GM21786 (cell line): ENCODE results near the gene TMEM74B.

Experiments used
- ATAC-seq: cut with Tn5 transposase; IDR thresholded peaks from one replicate; pipeline ENCODE4 v1.9.1; 2021; ENCODE audit not compliant: unreplicated experiment

Gene TMEM74B

GRCh38 chr20:1183153-1183552 lies 1.6 kb downstream of the TMEM74B start:
- ATAC-seq: no peak

DNA sequence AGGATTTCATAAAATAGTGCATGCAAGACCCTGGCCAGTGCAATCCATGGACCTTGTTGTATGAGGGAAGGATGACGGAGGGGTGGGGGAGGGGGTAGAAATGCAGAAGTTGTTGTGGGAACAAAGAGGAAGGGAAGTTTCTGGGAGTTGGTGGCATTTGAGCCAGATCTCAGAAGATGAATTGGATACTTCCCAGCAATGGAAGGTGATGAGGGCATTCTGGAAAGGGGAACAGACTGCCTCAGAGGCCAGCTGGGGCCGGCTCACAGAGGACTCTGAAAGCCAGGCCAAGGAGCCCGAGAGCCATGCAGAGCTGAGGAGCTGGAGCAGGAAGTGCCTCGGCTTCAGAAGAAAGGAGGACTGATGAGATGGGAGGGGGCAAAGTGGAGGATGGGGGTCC lies 2.7 kb downstream of the TMEM74B start:
- ATAC-seq: no peak

GRCh38 chr20:1180949-1181348 lies 3.8 kb downstream of the TMEM74B start:
- ATAC-seq: no peak

GRCh38 chr20:1178623-1179022 lies 6.2 kb downstream of the TMEM74B start:
- ATAC-seq: no peak

DNA sequence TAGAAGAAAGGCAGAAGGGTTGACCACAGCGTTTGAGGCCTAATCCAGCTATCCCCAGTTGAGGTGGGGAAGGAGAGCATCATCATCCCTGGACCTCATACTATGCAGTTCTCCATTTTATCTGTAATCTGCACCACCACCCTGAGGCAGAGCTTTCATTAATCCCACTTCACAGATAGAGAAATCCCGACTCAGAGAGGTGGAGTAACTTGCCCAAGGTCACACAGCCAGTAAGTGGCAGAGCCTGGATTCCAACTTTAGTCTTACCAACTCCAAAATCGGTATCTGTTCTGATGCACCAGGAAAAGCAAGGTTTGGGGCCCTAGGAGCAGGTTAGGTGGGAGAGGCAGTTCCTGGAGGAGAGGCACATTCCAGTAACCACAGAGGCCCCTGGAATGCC lies 6.7 kb downstream of the TMEM74B start:
- no peak for ATAC-seq

- ATAC-seq: no peak
These were observed 7.1 kb downstream of the TMEM74B start for GRCh38 chr20:1177680-1178079.

GRCh38 chr20:1174787-1175186 lies 10.0 kb downstream of the TMEM74B start:
- no peak for ATAC-seq

DNA sequence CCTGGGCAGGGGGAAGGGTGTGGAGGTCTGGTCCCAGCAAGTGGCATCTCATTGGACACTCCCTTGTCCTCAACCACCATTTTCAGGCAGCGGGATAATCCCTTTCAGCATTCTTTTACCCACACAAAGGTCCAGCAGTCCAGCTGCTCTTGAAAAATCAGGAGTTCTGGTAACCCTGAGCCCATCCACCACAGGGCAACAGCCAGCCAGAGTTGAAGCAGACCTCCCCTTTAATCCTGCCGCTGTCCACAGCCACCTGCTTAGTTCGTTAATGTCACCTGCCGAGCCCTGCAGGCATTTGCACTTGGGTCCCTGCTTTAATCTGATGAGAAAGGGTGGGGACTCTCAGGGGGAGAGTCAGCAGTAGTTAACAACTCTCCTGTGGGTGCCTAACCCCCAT lies 11.1 kb downstream of the TMEM74B start:
- ATAC-seq: no peak

DNA sequence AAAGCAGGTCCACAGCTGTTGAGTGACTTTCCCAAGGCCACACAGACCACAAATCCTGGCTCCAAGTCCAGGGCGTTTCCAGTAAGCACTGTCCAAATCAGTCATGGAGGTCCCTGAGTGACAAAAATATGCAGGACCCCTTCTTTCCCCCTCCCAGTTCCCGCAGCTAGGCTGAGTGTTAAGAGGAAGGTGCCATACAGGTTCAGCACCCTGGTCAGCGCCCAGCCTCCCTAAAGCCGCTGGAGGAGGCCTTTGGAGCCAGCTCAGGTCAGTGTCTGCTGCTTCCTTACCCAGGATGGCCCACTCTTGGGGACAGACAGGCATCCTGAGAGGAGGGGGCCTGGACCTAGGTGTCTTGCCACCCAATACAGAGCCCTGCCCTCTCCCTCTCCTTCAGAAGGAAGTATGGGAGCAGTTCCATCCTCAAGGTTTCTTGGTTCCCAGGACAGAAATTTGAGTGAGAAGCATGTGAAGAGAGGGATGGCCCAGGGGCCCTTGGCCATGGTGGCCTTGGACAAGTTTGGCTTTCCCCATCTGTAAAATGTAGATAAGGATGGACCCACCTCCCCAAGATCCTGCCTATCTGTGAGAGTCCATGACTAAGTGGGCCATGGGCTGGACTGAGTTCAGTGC lies 13.2 kb downstream of the TMEM74B start:
- ATAC-seq: no peak

DNA sequence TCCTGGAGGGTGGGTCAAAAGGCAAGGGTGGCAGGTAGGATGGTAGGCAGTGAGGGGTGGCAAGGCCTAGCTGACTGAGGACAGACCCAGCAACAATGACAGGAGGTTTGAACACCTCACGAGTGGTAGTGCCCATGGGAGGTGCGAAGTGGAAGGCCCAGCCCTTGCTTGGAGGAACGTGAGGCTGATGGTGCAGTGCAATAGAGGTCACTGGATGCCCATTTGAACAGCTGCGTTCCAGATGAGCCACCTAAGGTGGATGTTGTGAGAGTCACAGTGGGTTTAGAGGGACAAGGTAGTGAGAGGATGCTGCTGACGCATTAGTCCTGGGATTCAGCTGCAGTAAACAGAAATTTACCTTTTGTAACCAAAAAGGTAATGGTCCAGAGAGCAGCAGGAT lies 15.6 kb downstream of the TMEM74B start:
- no peak for ATAC-seq

DNA sequence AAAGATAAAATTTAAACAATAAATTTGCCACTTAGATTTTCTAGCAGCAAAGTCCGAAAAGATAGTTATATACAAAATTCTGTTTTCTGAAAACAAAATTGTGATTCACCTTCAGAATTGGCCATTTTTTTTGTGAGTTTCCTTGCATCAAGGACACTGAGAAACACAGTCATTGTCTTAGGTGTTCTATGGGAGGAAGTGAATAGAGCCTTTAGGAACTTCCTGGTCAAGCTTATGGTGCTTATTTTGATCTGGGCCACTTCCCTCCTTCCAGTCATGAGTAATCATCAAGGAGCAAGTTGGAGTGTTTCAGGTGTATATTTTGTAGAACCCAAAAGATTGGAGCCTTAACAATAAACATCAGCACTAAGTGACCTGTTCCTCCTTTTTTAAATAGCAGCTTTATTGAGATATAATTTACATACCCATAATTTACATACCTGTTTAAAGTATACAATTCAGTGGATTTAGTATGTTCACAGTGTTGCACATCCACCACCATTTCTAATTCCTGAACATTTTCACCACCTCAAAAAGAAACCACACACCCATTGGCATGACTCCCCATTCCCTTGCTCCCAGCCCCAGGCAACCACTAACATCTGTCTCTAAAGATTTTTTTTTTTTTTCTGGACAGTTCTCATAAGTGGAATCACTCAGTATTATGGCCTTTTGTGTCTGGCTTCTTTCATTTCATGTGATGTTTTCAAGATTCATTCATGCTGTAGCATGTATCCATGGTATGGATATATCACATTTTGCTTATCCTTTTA lies 17.6 kb downstream of the TMEM74B start:
- ATAC-seq: no peak

- no peak for ATAC-seq
These were observed 18.8 kb downstream of the TMEM74B start for GRCh38 chr20:1165941-1166340.

- ATAC-seq: no peak
These were observed 19.3 kb downstream of the TMEM74B start for GRCh38 chr20:1165521-1165920.

GRCh38 chr20:1164871-1165270 lies 19.9 kb downstream of the TMEM74B start:
- no peak for ATAC-seq

DNA sequence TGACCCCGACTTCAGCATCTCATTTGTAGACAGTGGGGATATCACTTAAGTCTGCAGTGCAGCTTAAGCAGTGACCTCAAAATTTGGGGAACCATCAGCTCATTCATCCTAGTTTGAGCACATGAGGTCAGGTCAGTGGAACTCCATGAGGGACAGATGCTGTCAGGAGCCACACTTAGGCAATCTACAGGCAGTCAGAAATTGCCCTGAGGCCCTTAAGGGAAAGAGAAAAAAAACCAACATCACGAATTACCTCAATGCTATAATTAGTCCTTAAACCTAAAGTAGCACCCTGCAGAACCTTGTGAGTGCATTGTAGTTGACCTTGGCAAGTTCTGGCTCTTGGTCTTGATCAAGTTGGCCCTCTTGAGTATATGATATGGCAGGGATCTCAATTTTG lies 21.1 kb downstream of the TMEM74B start:
- no peak for ATAC-seq

DNA sequence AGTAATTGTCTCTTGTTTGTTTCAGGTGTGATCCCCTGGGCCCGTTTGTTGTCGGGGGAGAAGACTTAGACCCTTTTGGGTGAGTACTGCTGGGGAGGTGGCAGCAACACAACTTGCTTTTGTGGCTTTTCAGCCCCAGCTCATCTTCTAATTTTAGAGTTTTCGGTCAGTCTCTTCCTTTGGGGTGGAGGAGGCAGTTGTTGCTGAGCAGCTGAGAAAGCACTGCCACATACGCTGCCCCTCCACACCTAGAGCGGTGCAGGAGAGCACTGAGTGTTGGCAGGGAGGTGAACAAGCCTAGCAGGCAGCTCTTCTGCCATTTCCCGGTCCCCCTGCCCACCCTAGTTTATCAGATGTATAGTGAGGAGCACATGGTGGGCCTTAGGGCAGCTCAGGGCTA lies 21.7 kb downstream of the TMEM74B start:
- no peak for ATAC-seq

DNA sequence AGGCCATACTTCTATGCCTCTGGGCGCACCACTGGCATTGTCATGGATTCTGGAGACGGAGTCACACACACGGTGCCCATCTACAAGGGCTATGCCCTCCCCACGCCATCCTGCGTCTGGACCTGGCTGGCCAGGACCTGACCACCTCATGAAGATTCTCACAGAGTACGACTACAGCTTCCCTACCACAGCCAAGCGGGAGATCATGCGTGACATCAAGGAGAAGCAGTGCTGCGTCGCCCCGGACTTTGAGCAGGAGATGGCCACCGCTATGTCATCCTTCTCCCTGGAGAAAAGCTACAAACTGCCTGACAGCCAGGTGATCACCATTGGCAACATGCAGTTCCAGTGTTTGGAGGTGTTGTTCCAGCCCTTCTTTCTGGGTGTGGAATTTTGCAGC lies 23.8 kb downstream of the TMEM74B start:
- ATAC-seq: no peak

- no peak for ATAC-seq
These were observed 24.3 kb downstream of the TMEM74B start for GRCh38 chr20:1160496-1160895.

DNA sequence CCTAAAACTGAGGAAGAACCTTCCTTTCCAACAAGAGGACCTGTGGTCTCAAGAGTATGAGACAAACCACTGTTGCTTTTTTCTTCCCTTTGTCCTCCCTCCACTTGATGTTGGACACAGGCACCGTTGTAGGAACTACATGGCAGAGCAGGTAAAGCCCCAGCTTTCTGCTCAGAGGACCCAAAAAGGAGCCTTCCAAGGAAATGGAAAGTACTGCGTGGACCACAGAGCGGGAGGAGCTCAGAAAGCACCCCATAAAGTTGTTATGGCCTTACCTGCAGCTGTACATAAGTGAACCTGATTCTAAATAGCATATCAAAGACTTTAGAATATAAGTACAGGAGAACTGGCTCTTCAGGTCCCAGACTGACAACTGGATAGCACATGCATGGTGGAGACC lies 29.4 kb downstream of the TMEM74B start:
- ATAC-seq: no peak

- ATAC-seq: no peak
These were observed 30.1 kb downstream of the TMEM74B start for GRCh38 chr20:1154691-1155090.

DNA sequence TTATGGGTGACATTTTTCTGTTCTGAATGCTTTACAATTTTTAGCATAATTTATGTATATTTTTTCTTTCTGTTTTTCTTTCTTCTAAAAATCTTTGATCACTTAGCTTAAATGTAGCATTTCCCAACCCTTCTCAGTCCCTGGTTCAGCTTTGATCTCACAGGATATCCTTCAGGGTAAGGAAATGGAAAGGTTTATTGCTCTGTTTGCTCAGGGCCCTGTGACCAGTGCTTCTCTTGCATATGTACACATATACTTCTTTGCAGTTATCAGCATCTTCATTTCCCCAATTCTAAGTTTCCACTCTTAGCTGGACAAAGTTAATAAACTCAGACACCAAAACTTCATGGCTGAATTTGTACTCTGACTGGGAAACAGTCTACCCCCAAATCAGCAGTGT lies 30.6 kb downstream of the TMEM74B start:
- no peak for ATAC-seq

DNA sequence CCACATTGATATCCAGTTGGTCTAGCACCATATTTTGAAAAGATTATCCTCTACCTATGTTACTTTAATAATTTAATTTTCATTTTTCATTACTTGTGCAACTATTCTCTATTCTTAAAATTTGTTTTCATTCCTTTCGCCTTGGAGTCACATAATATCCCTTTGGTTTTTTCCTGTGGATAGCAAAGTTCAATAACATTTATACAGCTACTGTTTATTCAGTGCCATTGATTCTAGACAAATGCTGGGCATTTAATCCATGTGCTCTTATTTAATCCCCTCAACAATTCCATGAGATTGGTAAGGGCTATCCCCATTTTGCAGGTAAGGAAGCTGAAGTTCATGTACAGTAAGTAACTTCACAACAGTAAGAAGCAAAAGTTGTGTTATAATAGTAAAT lies 33.8 kb downstream of the TMEM74B start:
- ATAC-seq: no peak

DNA sequence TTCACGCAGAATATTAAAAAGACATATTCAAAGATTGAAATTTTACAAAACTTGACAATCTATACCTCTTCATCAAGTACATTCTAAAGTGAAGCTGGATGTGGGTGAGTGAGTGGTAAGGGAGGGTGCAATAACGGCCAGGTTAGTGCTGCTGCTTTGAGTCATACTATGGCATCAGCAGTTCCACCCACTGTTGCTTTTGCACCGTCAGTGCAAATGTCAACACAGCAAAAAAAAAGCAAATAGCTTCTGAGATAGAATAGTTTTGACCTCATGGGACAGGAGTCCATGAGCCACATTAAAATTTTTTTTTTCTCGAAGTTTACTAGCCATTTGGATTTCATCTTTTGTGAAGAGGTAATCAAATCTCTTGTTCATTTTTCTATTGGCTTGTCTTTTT lies 34.6 kb downstream of the TMEM74B start:
- ATAC-seq: no peak
